GM19043 (cell line): ENCODE results near the gene GPS1.

Experiments used
- ATAC-seq: cut with Tn5 transposase; IDR thresholded peaks from one replicate; pipeline ENCODE4 v1.9.1; 2021; ENCODE audit warnings: low read depth; ENCODE audit not compliant: unreplicated experiment

Gene GPS1

GRCh38 chr17:82073446-82073845, 21.7 kb downstream of the GPS1 start:
- no peak for ATAC-seq

- no peak for ATAC-seq
Observed at GRCh38 chr17:82076018-82076784, 24.5 kb downstream of the GPS1 start.

- no peak for ATAC-seq
Observed at GRCh38 chr17:82076785-82077591, 25.3 kb downstream of the GPS1 start.

- no peak for ATAC-seq
Observed at GRCh38 chr17:82077617-82078358, 26.1 kb downstream of the GPS1 start.

- ATAC-seq = no peak
Observed at GRCh38 chr17:82078433-82078832, 26.7 kb downstream of the GPS1 start.

GRCh38 chr17:82079001-82079677, 27.4 kb downstream of the GPS1 start:
- no peak for ATAC-seq

GRCh38 chr17:82080048-82080788, 28.5 kb downstream of the GPS1 start:
- ATAC-seq = no peak

- no peak for ATAC-seq
Observed at GRCh38 chr17:82080789-82081464, 29.2 kb downstream of the GPS1 start.

GRCh38 chr17:82081546-82081945, 29.8 kb downstream of the GPS1 start:
- no peak for ATAC-seq

- no peak for ATAC-seq
Observed at GRCh38 chr17:82081966-82082365, 30.3 kb downstream of the GPS1 start.

- ATAC-seq = no peak
Observed at GRCh38 chr17:82082456-82082855, 30.8 kb downstream of the GPS1 start.

- ATAC-seq = no peak
Observed at GRCh38 chr17:82083009-82083408, 31.3 kb downstream of the GPS1 start.

GRCh38 chr17:82083533-82084359, 32.0 kb downstream of the GPS1 start:
- no peak for ATAC-seq

- ATAC-seq = no peak
Observed at GRCh38 chr17:82084373-82085030, 32.8 kb downstream of the GPS1 start.

GRCh38 chr17:82085031-82085861, 33.5 kb downstream of the GPS1 start:
- ATAC-seq = no peak

GRCh38 chr17:82085931-82086764, 34.5 kb downstream of the GPS1 start:
- no peak for ATAC-seq
